ENCODE data around the gene LRMDA. TPM values are rescaled to one million over a fixed set of nuclear protein-coding genes. Genes with fewer than 3 reads are reported as not detected.
A peak's percentile ranks its signal among the peaks of the same experiment; 100 is the strongest.

Gene LRMDA
- polyA plus RNA-seq, 1 donor (not counting 4 experiments of a cell fraction or from before 2014, with no cell fraction given) = not detected

- no peak overlapping the region for H3K4me3 ChIP-seq (ENCODE audit: control insufficient read depth in 2 of 3, extremely low read depth in 1 of 3, insufficient read depth in 2 of 3, low read depth in 1 of 3, low read length in 3 of 3)
- H3K4me1 ChIP-seq (ENCODE audit: control insufficient read depth, extremely low read depth, insufficient read depth, low read length) = peaks cover 9% of the 10 kb centered on the region
- no peaks in the 10 kb centered on the region for H3K9me1 ChIP-seq (ENCODE audit: control insufficient read depth, extremely low read depth, insufficient read depth, low read length)
- H3K36me3 ChIP-seq (ENCODE audit: control insufficient read depth in 2 of 2, extremely low read depth in 1 of 2, insufficient read depth in 2 of 2, low read length in 2 of 2) = no peaks in the 10 kb centered on the region
- no peak overlapping the region for H2AFZ ChIP-seq (ENCODE audit: control insufficient read depth, low read length)
- H3K27ac ChIP-seq (ENCODE audit: control insufficient read depth, insufficient read depth, low read length) = no peak overlapping the region
- FAIRE-seq (peak; percentile 39), DNase-seq (ENCODE audit: low read depth, low spot score) (no peak)
- no peak overlapping the region for H3K9ac ChIP-seq (ENCODE audit: control insufficient read depth, extremely low read depth, insufficient read depth, low read length)
- H4K20me1 ChIP-seq (ENCODE audit: control insufficient read depth, extremely low read depth, insufficient read depth, low read length) = no peaks in the 10 kb centered on the region
- no peaks in the 10 kb centered on the region for H3K9me3 ChIP-seq (ENCODE audit: control insufficient read depth, low read depth, low read length)
- H3K4me2 ChIP-seq (ENCODE audit: control insufficient read depth, extremely low read depth, insufficient read depth, low read depth, low read length) = peak overlapping the region; percentile 46
- TF ChIP-seq EZH2 (IDR thresholded peaks at IDR 0.05; ENCODE audit: low read length) (no peak), CTCF (optimal IDR thresholded peaks at IDR 0.05 in 1 of 3, IDR thresholded peaks at IDR 0.05 in 1 of 3, conservative IDR thresholded peaks at IDR 0.05 in 1 of 3; ENCODE audit: extremely low read depth in 1 of 3, insufficient read depth in 2 of 3, low read length in 3 of 3) (no peak)
- dilution Hi-C loops (cut with MboI; ENCODE audit: extremely low pct_ligation_motif_present, low sequenced_read_pairs) = no loop called here
- no peaks in the 10 kb centered on the region for H3K27me3 ChIP-seq (ENCODE audit: control insufficient read depth, extremely low read depth, insufficient read depth, low read length)
- no peaks in the 10 kb centered on the region for H3K79me2 ChIP-seq (ENCODE audit: control insufficient read depth, insufficient read depth, low read length)
Measured at GRCh38 chr10:75889051-75889450, 457.6 kb downstream of the LRMDA start.

DNA sequence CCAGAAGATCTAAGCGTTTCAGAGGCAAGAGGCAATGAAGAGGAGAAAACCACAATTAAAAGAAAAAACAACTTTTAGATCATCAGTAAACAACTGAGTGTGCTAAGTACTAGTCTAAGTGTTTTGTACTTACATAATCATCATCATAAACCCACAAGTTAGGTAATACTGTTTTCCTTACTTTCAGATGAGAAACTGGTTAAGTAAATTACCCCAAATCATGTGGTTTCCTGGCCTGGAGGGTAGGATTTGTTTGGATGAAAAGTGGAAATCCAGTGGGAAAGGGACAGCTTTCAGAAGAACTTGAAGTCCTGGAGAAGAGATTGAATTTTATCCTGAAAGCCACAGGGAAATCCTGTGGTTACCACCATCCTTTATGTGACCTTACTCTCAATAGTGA lies 463.3 kb downstream of the LRMDA start:
- DNase-seq (ENCODE audit: low read depth, low spot score) (no peak), FAIRE-seq (no peak)
- TF ChIP-seq CTCF (optimal IDR thresholded peaks at IDR 0.05 in 1 of 3, IDR thresholded peaks at IDR 0.05 in 1 of 3, conservative IDR thresholded peaks at IDR 0.05 in 1 of 3; ENCODE audit: extremely low read depth in 1 of 3, insufficient read depth in 2 of 3, low read length in 3 of 3) (no peak), EZH2 (IDR thresholded peaks at IDR 0.05; ENCODE audit: low read length) (no peak)
- dilution Hi-C loops (cut with MboI; ENCODE audit: extremely low pct_ligation_motif_present, low sequenced_read_pairs) = no loop called here
- Histone ChIP-seq H3K36me3 (ENCODE audit: control insufficient read depth in 2 of 2, extremely low read depth in 1 of 2, insufficient read depth in 2 of 2, low read length in 2 of 2) (no peaks in the 10 kb centered on the region), H3K4me2 (ENCODE audit: control insufficient read depth, extremely low read depth, insufficient read depth, low read depth, low read length) (no peak overlapping the region), H3K27ac (ENCODE audit: control insufficient read depth, insufficient read depth, low read length) (no peak overlapping the region), H2AFZ (ENCODE audit: control insufficient read depth, low read length) (no peak overlapping the region), H3K9ac (ENCODE audit: control insufficient read depth, extremely low read depth, insufficient read depth, low read length) (no peak overlapping the region), H3K27me3 (ENCODE audit: control insufficient read depth, extremely low read depth, insufficient read depth, low read length) (no peaks in the 10 kb centered on the region), H3K4me1 (ENCODE audit: control insufficient read depth, extremely low read depth, insufficient read depth, low read length) (no peaks in the 10 kb centered on the region), H3K4me3 (ENCODE audit: control insufficient read depth in 2 of 3, extremely low read depth in 1 of 3, insufficient read depth in 2 of 3, low read depth in 1 of 3, low read length in 3 of 3) (no peak overlapping the region), H3K9me3 (ENCODE audit: control insufficient read depth, low read depth, low read length) (no peaks in the 10 kb centered on the region), H3K79me2 (ENCODE audit: control insufficient read depth, insufficient read depth, low read length) (no peaks in the 10 kb centered on the region), H4K20me1 (ENCODE audit: control insufficient read depth, extremely low read depth, insufficient read depth, low read length) (no peaks in the 10 kb centered on the region), H3K9me1 (ENCODE audit: control insufficient read depth, extremely low read depth, insufficient read depth, low read length) (no peaks in the 10 kb centered on the region)

Data from keratinocyte (primary cell).